Measurements from ENCODE around the gene TCF4.

The TCF4 gene

GRCh38 chr18:55301824-55302166 lies 286.2 kb downstream of the TCF4 start:
- Histone ChIP-seq H3K4me3 (peak overlapping the region in 2 of 7 experiments; percentile 5 to 12), H3K27ac (peak overlapping the region in 15 of 21 experiments; percentile 25 to 83 (median 62))

DNA sequence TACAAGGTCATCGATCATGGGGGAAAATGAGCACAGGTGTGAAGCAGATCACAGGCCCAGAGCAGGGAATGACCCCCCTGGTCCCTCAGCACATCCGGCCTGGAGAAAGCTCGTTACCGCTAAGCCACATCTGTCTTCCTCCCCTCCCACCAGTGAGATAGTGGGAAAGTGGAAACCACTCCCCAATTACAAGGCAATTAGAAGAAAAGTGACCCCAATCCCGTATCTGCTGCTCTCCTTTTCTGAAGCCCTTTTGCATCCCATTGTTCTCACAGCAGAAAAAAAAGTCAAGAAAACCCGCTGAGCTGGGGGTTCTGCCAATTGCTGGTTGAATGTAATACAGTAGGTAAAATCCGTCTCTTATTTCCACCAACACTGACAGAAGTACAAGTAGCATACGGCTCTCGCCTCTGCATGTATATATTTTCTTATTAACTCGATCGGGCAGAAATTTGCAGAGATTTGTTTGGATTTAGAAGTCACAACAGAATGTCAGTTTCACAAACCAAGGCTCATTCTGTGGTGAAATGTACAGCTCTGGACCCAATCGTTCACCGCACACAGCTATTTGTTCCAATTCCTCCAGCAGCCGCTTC lies 287.0 kb downstream of the TCF4 start:
- H3K4me3 ChIP-seq = peak overlapping the region in 4 of 7 experiments; percentile 0 to 15 (median 6)
- H3K27ac ChIP-seq = peak overlapping the region in 14 of 21 experiments; percentile 16 to 83 (median 62)

- H3K27ac ChIP-seq = peak overlapping the region in 12 of 21 experiments; percentile 4 to 83 (median 62)
- H3K4me3 ChIP-seq = peak overlapping the region in 2 of 7 experiments; percentile 8 to 15
Measured at GRCh38 chr18:55300421-55300935, 287.5 kb downstream of the TCF4 start.

DNA sequence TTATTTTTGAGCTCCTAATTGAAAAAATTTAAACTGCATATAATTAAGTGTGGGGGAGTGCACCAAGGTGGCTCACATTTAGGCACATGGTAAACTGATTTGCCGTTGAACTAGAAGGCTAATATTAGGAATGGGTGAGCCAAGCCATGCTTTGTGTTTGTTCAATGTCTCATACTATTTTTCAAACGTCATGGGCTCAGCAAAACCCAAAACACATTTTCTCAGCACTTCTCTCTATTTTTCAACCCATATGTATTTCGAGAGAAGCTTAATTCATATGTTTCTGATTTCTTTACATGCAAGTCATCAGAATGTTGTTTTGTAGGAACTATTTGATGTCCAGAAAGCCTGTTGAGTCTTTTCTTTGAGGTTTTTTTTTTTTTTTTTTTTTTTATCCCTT lies 291.2 kb downstream of the TCF4 start:
- no peak overlapping the region for H3K4me3 ChIP-seq
- H3K27ac ChIP-seq = peak overlapping the region in 1 of 21 experiments; percentile 57

- peak overlapping the region in 1 of 21 experiments; percentile 57 for H3K27ac ChIP-seq
Measured at GRCh38 chr18:55296115-55296514, 291.9 kb downstream of the TCF4 start.

DNA sequence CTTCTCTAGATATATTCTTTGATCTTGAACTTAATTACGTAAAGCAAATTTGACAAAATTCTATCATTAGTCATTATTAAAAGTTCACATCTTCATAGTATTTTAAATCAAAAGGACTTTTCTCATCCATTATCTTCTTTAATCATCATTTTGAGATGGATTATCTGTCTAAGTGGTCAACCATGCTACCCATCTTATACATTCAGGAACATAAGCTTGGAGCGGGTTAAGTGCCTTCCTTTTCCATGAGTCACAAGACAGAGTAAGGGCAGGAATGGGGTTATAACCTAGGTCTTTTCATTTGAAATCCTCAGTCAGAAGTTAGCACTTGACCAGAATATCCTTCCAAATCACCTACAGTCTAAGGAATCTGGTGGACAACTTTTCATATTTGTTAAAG lies 297.1 kb downstream of the TCF4 start:
- Histone ChIP-seq H3K4me3 (no peak overlapping the region), H3K27ac (peak overlapping the region in 1 of 21 experiments; percentile 14)

More at GRCh38 chr18:55296115-55296514, 291.9 kb downstream of the TCF4 start:
- H3K4me3 ChIP-seq = no peak overlapping the region

DNA sequence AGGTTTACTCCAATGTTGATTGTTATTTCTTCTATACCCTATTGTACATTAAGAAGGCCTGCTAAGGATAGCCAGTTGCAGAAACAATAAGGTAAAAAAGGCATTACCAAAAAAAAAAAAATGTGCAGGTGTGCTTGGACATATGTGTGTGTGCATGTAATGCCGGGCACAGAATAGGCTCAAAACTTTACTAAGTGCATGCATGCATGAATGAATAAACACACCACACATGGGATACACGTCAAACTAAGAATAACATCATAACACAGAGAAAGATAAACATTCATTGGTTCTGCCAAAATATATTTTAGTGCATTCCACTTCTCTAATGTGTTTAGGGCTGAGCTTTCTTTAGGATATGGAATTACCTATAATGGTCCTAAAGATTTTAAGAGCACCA lies 298.2 kb downstream of the TCF4 start:
- H3K4me3 ChIP-seq = no peak overlapping the region
- no peak overlapping the region for H3K27ac ChIP-seq

DNA sequence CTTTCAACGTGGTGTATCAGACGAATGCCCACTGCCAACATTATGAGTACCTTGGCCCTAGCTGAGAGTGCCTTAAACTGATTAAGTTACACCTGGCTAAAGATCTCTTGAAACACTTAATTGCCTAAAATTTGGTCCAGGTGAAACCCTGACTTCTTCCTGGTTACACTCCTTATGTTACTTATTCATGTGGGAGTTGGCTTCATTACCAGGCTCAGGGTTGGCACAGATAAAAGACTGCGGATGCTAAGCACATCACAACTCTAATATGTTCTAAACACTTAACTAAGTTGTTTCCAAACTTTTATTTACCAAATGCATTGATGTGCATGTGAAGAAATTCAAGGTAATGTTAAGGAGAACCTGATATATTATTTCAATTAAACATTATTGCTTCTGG lies 298.9 kb downstream of the TCF4 start:
- H3K27ac ChIP-seq = no peak overlapping the region
- H3K4me3 ChIP-seq = no peak overlapping the region

GRCh38 chr18:55287935-55288868 lies 299.8 kb downstream of the TCF4 start:
- no peak overlapping the region for H3K27ac ChIP-seq
- no peak overlapping the region for H3K4me3 ChIP-seq

DNA sequence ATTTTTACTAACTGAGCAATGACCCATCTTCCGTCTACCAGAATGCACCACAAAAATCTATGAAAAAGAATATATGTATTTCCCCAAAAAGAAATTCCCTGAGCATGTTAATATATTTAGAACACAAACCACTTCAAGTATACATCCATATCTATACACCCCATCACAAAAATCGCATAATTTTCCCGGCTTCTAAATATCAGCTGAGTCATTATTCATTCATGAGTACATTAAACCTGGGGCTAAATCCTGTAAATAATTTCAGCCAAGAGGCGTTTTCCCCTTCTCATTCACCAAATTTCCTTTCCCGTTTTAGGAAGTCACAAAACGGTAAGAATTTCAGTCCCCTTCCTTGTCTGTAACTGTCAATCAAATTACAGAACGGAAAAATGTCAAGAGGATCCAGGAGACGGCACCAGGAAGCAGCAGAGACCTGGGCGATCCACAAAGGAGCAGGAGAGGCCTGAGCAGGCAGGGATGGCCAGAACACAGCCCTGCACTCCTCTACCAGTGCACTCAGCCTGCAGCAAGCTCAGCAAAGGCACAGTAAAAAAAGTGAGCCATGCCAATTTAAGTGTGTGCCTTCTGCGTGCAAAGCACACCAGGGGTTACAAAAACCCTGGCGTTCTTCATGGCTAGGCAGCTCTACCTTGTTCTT lies 300.7 kb downstream of the TCF4 start:
- Histone ChIP-seq H3K27ac (peak overlapping the region in 2 of 21 experiments; percentile 19), H3K4me3 (no peak overlapping the region)

GRCh38 chr18:55286257-55286825 lies 301.7 kb downstream of the TCF4 start:
- Histone ChIP-seq H3K4me3 (no peak overlapping the region), H3K27ac (no peak overlapping the region)

GRCh38 chr18:55284614-55285013 lies 303.4 kb downstream of the TCF4 start:
- Histone ChIP-seq H3K4me3 (no peak overlapping the region), H3K27ac (no peak overlapping the region)

GRCh38 chr18:55283309-55283708 lies 304.7 kb downstream of the TCF4 start:
- no peak overlapping the region for H3K27ac ChIP-seq
- no peak overlapping the region for H3K4me3 ChIP-seq

DNA sequence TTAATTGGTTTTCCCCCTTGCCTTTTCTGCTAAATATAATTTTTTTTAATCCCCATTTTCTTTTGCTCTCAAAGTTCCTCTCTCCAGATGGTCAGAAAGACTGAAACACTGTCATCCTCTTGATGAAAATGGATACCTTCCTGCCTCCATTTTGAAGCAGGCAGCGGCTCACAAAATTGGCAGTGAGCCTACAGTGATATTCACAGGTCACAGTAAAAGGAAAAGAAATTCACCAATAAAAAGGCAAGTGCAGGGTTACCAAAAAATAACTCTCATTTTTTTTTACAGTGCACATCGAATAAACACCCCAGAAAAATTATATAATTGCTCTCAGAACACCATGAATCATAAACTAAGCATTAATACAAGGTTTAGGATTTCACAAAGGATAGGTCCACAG lies 307.5 kb downstream of the TCF4 start:
- no peak overlapping the region for H3K27ac ChIP-seq
- no peak overlapping the region for H3K4me3 ChIP-seq

DNA sequence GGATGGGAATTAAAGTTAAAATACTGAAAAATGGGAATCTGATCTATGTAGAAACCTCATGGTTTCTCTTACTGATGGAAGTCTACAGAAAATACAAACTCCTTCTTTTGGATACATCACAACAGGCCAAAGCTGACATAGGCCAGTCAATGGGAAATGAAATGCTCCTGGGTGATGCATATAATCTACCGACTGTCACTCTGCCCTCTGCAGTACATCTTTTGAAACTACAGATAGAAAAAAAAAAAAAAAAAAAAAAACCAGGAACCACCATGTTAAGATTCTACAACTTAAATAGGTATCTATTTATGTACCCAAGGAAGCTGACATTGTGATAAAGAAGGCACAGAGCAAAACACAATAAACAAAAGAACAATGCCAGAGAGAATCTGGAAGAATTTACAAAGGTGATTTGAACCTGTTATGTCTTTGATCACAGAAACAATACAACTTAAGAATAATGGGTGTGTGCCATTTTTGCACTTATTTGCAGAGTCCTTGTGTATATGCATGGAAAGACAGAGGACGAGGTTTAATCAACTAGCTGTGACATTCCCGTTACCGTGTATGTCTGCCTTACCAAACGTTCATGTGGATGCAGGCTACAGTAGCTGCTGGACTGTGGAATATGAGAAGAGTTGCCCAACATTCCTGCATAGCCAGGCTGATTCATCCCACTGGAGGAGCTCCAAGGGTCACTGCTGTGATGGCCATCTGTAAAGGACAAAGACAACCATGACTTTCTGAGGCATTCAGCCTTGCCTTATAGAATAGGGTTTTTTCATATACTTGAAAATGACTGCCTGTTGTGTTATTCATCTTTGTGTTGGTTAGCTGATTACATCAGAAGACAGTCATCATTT lies 312.7 kb downstream of the TCF4 start:
- Histone ChIP-seq H3K27ac (peak overlapping the region in 1 of 21 experiments; percentile 5), H3K4me3 (no peak overlapping the region)

DNA sequence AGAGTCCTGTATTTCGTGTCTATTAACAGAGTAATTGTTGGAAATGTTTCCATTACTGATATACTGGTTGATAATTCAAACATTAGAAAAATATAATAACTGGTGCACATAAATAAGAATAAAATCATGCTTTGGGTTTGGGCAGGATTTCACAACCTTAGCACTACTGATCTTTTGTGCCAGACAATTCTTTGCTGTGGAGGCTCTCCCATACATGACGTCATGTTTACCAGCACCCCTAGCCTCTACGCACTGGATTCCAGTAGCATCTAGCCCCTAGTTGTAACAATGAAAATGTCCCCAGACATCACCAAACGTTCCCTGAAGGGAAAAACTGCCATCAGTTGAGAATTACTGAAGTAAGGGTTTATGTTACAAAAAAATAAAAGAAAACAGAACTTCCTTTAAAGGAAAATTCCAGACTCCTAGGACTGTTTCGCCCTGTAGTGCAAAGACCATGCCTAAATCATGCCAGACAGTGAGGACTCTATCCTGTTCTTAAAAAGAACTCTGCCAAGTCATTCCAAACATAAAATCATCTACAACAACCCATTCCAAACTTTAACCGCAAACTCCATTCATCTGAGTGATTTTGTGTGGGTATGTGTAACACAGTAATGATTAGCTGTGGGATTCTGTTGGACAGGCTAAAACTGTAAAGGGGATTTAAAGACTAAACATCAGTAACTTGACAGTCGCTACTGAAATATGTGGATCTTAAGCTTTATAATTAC lies 315.3 kb downstream of the TCF4 start:
- Histone ChIP-seq H3K27ac (peak overlapping the region in 9 of 21 experiments; percentile 2 to 71 (median 42)), H3K4me3 (no peak overlapping the region)

DNA sequence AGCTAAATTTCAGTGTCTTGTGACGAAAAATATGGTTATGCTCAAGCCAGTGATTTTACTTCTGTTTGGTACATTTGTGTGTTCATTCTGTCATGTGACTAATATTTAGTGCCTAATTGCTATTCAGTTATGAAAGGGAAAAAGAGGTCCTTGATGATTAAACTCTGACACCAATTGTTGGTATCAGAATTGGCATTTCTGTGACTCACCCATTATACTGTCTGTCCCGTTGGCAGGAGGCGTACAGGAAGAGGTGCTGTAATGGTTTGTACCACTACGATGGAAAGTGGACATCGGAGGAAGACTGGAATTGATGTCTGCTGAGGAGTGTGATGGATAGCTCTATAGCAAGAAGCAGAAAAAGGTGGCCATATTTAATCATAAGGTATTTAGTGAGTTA lies 318.4 kb downstream of the TCF4 start:
- H3K27ac ChIP-seq = peak overlapping the region in 2 of 21 experiments; percentile 24 to 70
- H3K4me3 ChIP-seq = no peak overlapping the region

- peak overlapping the region in 10 of 21 experiments; percentile 8 to 77 (median 57) for H3K27ac ChIP-seq
- no peak overlapping the region for H3K4me3 ChIP-seq
Measured at GRCh38 chr18:55268628-55269275, 319.2 kb downstream of the TCF4 start.
